KMS-11 (cell line): Measurements from ENCODE around the gene PTPRT.

Source experiments
- H2AFZ ChIP-seq: fragments of 200-600 bp; sonication (generic); 2 replicates; pipeline ENCODE4 v1.6.1; 2016; ENCODE audit warnings: antibody characterized with exemption, mixed run types, low read depth
- H3K27ac ChIP-seq: fragments of 200-600 bp; sonication (generic); 2 replicates; pipeline ENCODE4 v1.6.1; 2016; ENCODE audit warnings: mild to moderate bottlenecking, mixed run types
- H3K27me3 ChIP-seq: fragments of 200-600 bp; sonication (generic); 2 replicates; pipeline ENCODE4 v1.6.1; 2017; ENCODE audit warnings: mild to moderate bottlenecking, low read depth, mixed run types, moderate library complexity; ENCODE audit not compliant: insufficient read depth
- H3K36me3 ChIP-seq: fragments of 200-600 bp; sonication (generic); 2 replicates; pipeline ENCODE4 v1.6.1; 2017; ENCODE audit warnings: mild to moderate bottlenecking, mixed run types; ENCODE audit not compliant: insufficient read depth
- H3K4me1 ChIP-seq: fragments of 200-600 bp; sonication (generic); 2 replicates; pipeline ENCODE4 v1.6.1; 2016; ENCODE audit warnings: mild to moderate bottlenecking, low read depth, mixed run types; ENCODE audit not compliant: poor library complexity, severe bottlenecking
- H3K4me2 ChIP-seq: fragments of 200-600 bp; sonication (generic); 2 replicates; pipeline ENCODE4 v1.7.0; 2016; ENCODE audit warnings: mild to moderate bottlenecking, mixed run types
- H3K4me3 ChIP-seq: fragments of 200-600 bp; sonication (generic); IDR thresholded peaks from 2 replicates; pipeline ENCODE4 v1.6.1; 2017; ENCODE audit warnings: low read depth, low read length, mixed read lengths; ENCODE audit not compliant: insufficient read depth
- H3K79me2 ChIP-seq: fragments of 200-600 bp; sonication (generic); 2 replicates; pipeline ENCODE4 v1.6.1; 2016; ENCODE audit warnings: low read depth, mixed run types; ENCODE audit not compliant: insufficient read depth
- H3K9ac ChIP-seq: fragments of 200-600 bp; sonication (generic); 2 replicates; pipeline ENCODE4 v1.6.1; 2016; ENCODE audit warnings: mild to moderate bottlenecking, mixed run types
- H4K20me1 ChIP-seq: fragments of 200-600 bp; sonication (generic); 2 replicates; pipeline ENCODE4 v1.6.1; 2016; ENCODE audit warnings: mild to moderate bottlenecking, mixed run types; ENCODE audit not compliant: insufficient read depth
- TF ChIP-seq, protein P1 (sequence below): fragments of 200-600 bp; sonication (generic); conservative IDR thresholded peaks from 2 replicates; pipeline ENCODE4 v1.6.1; 2017; ENCODE audit warnings: low read depth, mild to moderate bottlenecking, antibody characterized with exemption, low read length, moderate library complexity, mixed read lengths

The PTPRT gene

DNA sequence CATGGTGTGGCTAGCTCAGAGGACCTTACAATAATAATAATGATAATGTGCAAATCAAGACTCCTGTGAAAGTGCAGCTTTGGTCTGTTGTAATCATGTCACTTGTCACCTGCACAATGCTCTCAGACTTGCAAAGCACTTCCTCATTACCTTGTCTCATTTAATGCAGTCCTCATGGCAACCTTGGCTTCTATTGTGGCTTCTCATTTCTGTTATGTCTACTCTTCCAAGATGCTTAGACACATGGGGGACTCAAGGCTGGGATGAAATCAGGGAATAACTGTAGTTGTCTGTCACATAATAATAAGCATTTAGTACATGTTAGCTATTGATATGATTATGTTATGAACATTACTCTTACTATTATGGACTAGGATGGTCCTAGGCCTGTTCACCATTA is 484.2 kb downstream of the PTPRT start:
- Histone ChIP-seq H3K79me2 (no peaks in the 10 kb centered on the region), H3K36me3 (no peaks in the 10 kb centered on the region), H3K4me3 (no peak overlapping the region), H3K4me1 (no peaks in the 10 kb centered on the region), H4K20me1 (no peaks in the 10 kb centered on the region), H3K4me2 (no peak overlapping the region), H2AFZ (no peak overlapping the region), H3K9ac (no peak overlapping the region), H3K27me3 (no peaks in the 10 kb centered on the region), H3K27ac (no peak overlapping the region)
- TF ChIP-seq, protein P1, sequence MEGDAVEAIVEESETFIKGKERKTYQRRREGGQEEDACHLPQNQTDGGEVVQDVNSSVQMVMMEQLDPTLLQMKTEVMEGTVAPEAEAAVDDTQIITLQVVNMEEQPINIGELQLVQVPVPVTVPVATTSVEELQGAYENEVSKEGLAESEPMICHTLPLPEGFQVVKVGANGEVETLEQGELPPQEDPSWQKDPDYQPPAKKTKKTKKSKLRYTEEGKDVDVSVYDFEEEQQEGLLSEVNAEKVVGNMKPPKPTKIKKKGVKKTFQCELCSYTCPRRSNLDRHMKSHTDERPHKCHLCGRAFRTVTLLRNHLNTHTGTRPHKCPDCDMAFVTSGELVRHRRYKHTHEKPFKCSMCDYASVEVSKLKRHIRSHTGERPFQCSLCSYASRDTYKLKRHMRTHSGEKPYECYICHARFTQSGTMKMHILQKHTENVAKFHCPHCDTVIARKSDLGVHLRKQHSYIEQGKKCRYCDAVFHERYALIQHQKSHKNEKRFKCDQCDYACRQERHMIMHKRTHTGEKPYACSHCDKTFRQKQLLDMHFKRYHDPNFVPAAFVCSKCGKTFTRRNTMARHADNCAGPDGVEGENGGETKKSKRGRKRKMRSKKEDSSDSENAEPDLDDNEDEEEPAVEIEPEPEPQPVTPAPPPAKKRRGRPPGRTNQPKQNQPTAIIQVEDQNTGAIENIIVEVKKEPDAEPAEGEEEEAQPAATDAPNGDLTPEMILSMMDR = no peak

DNA sequence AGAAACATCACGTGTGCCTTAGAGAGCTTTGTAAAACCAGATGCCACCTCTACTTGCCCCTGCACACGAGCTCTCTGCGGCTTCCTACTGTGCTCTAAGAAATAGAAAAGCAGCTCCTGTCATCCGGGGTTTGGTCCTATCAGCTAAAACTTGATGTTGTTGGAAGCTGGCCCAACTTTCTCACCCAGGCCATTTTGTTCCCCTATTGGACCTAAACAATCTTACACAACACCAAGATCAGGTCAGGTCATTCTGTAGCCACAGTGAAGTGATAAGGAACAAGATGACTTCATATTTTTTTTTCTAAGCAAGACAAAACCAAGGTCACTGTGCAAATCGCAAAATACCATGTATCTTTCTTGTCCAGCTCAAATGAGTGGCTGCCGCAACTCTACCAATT is 486.0 kb downstream of the PTPRT start:
- Histone ChIP-seq H3K4me1 (no peaks in the 10 kb centered on the region), H4K20me1 (no peaks in the 10 kb centered on the region), H3K4me3 (no peak overlapping the region), H3K4me2 (no peak overlapping the region), H3K79me2 (no peaks in the 10 kb centered on the region), H3K27ac (no peak overlapping the region), H3K9ac (no peak overlapping the region), H2AFZ (no peak overlapping the region), H3K27me3 (no peaks in the 10 kb centered on the region), H3K36me3 (no peaks in the 10 kb centered on the region)
- TF ChIP-seq, protein P1 = no peak

DNA sequence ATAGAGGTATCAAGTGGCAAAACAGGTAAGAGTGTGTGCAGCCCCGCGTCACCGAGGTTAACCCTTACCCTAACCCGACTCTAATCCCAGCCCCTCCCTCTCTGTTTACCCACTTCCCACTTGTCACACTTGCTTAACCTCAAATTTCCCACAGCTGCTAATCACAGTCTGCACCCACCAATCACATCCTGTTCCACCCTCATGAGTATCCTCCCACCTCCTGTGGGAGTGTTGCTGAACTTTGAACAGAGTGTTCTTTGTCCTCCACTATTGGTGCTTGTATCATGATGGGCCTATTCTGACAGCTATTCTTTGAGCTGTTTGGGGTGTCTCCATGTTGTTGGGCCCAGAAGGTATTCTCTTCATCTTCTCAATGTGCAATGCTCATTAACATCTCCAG is 487.8 kb downstream of the PTPRT start:
- TF ChIP-seq, protein P1 = no peak
- H3K4me3 ChIP-seq = no peak overlapping the region
- no peak overlapping the region for H2AFZ ChIP-seq
- H3K79me2 ChIP-seq = no peaks in the 10 kb centered on the region
- H3K4me2 ChIP-seq = no peak overlapping the region
- H3K9ac ChIP-seq = no peak overlapping the region
- no peaks in the 10 kb centered on the region for H4K20me1 ChIP-seq
- no peak overlapping the region for H3K27ac ChIP-seq
- no peaks in the 10 kb centered on the region for H3K36me3 ChIP-seq
- no peaks in the 10 kb centered on the region for H3K27me3 ChIP-seq
- no peaks in the 10 kb centered on the region for H3K4me1 ChIP-seq

DNA sequence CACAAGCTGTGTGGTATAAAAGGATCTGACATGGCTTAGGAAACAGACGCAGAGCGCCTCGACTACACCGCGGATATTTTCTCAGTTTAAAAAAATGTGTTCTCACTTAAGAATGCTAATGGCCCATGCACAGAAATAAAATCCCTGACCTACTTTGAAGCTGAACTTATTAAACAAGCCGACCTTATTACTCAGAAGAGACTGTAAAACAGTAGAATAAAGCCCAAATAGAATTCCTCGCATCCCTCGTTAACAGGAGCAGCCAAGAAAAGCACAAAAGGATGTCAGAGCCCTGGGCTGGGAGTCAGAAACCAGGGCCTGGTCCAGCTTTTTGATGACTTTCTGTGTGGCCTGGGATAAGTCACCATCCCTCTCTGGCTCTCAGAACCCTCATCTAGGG is 489.3 kb downstream of the PTPRT start:
- Histone ChIP-seq H3K4me2 (no peak overlapping the region), H4K20me1 (no peaks in the 10 kb centered on the region), H3K36me3 (no peaks in the 10 kb centered on the region), H3K4me1 (no peaks in the 10 kb centered on the region), H3K27me3 (no peaks in the 10 kb centered on the region), H3K4me3 (no peak overlapping the region), H3K79me2 (no peaks in the 10 kb centered on the region), H3K27ac (no peak overlapping the region), H3K9ac (no peak overlapping the region), H2AFZ (no peak overlapping the region)
- TF ChIP-seq, protein P1 = no peak

DNA sequence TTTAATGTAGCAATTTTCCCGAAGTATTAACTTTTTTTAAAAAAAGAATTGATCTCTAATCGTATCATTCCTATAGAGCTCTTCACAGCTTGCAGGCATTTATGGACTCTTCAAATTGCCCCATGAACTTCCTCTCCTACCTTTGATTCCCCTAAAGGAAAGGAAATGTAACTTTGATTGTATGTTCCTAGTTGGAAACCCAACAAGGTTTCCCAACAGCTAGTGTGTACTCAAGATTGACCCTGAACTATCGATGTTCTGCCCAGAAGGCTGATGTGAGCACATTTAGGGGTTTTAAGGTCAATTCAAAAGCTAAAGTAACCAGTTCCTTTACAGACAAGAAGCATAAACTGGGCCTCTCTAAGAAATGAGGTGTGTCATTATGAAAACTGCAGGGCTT is 491.7 kb downstream of the PTPRT start:
- no peak overlapping the region for H3K27ac ChIP-seq
- no peaks in the 10 kb centered on the region for H3K4me1 ChIP-seq
- H3K4me3 ChIP-seq = no peak overlapping the region
- no peak overlapping the region for H3K4me2 ChIP-seq
- no peak overlapping the region for H2AFZ ChIP-seq
- H3K36me3 ChIP-seq = no peaks in the 10 kb centered on the region
- TF ChIP-seq, protein P1 = no peak
- H3K79me2 ChIP-seq = no peaks in the 10 kb centered on the region
- H4K20me1 ChIP-seq = no peaks in the 10 kb centered on the region
- H3K27me3 ChIP-seq = no peaks in the 10 kb centered on the region
- no peak overlapping the region for H3K9ac ChIP-seq
